ENCODE results near the gene GTF2H1.
A peak's percentile ranks its signal among the peaks of the same experiment; 100 is the strongest.

GTF2H1 gene

GRCh38 chr11:18332891-18333290, 10.5 kb downstream of the GTF2H1 start:
- H3K27me3 ChIP-seq (replicated peaks; ENCODE audit: control insufficient read depth, insufficient read depth, low read length, poor library complexity, severe bottlenecking), result no peaks in the 10 kb centered on the region
- H3K36me3 ChIP-seq (ENCODE audit: control insufficient read depth, insufficient read depth, low read length), result peaks cover 40% of the 10 kb centered on the region
- no peaks in the 10 kb centered on the region for H3K9me3 ChIP-seq (ENCODE audit: control insufficient read depth, low read length)
- peak overlapping the region; percentile 66 for H3K27ac ChIP-seq (ENCODE audit: insufficient read depth, low read length, poor library complexity, severe bottlenecking)
- no peak for DNase-seq
- H3K4me3 ChIP-seq (ENCODE audit: insufficient read depth, low read depth, low read length, poor library complexity, severe bottlenecking), result no peak overlapping the region
- H3K4me1 ChIP-seq (ENCODE audit: control insufficient read depth, insufficient read depth, low read length, poor library complexity, severe bottlenecking), result peaks cover 29% of the 10 kb centered on the region

DNA sequence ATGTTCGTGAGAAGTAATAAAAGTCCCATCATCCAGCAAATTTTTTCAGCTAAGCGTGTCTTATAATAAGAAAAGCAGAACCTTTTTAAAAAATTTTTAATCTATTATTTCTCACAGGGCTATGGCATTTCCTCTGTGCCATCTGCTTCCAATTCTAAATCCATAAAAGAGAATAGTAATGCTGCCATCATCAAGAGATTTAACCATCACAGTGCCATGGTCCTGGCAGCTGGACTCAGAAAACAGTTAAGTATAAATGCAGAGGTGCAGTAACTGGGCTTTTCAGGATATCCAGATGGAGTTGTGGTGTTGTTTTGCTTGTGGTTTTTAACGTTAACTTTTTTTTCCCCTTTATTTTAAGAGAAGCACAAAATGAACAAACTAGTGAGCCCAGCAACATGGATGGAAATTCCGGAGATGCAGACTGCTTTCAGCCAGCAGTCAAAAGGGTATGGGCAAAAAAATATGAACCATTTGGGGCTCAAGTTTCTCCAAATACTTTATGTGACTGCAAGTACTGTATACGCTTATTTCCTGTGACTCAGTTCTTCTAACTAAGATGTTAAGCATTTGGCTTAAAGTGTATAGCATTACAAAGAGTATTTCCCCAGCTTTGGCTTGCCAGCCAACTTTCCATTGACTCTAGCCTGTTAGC, 25.2 kb downstream of the GTF2H1 start:
- Histone ChIP-seq H3K27ac (ENCODE audit: insufficient read depth, low read length, poor library complexity, severe bottlenecking) (no peak overlapping the region), H3K4me1 (ENCODE audit: control insufficient read depth, insufficient read depth, low read length, poor library complexity, severe bottlenecking) (no peaks in the 10 kb centered on the region), H3K36me3 (ENCODE audit: control insufficient read depth, insufficient read depth, low read length) (peaks cover 40% of the 10 kb centered on the region), H3K9me3 (ENCODE audit: control insufficient read depth, low read length) (no peaks in the 10 kb centered on the region), H3K4me3 (ENCODE audit: insufficient read depth, low read depth, low read length, poor library complexity, severe bottlenecking) (no peak overlapping the region), H3K27me3 (replicated peaks; ENCODE audit: control insufficient read depth, insufficient read depth, low read length, poor library complexity, severe bottlenecking) (no peaks in the 10 kb centered on the region)
- no peak for DNase-seq

- no peak overlapping the region for H3K27ac ChIP-seq (ENCODE audit: insufficient read depth, low read length, poor library complexity, severe bottlenecking)
- peaks cover 29% of the 10 kb centered on the region for H3K36me3 ChIP-seq (ENCODE audit: control insufficient read depth, insufficient read depth, low read length)
- no peak for DNase-seq
- H3K27me3 ChIP-seq (replicated peaks; ENCODE audit: control insufficient read depth, insufficient read depth, low read length, poor library complexity, severe bottlenecking), result no peaks in the 10 kb centered on the region
- no peak overlapping the region for H3K4me3 ChIP-seq (ENCODE audit: insufficient read depth, low read depth, low read length, poor library complexity, severe bottlenecking)
- no peaks in the 10 kb centered on the region for H3K9me3 ChIP-seq (ENCODE audit: control insufficient read depth, low read length)
- H3K4me1 ChIP-seq (ENCODE audit: control insufficient read depth, insufficient read depth, low read length, poor library complexity, severe bottlenecking), result no peaks in the 10 kb centered on the region
Measured at GRCh38 chr11:18352581-18352980, 30.2 kb downstream of the GTF2H1 start.

DNA sequence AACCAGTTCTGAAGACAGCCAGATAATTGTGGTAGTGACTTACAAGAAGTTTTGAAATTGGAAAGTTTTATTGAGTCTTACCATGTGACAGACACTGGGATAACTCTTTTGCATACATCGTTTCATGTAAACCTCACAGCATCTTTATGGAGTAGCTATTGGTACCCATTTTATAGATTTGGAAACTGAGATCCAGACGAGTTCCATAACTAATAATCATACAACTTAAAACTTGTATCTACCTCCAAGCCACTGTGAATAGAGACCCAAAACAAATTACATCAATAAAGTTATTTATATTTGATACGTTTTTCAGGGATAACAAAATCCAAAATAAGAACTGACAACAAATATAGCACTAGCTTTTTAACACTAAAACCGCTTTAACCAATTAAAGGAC, 36.3 kb downstream of the GTF2H1 start:
- DNase-seq, result no peak
- Histone ChIP-seq H3K27me3 (replicated peaks; ENCODE audit: control insufficient read depth, insufficient read depth, low read length, poor library complexity, severe bottlenecking) (no peaks in the 10 kb centered on the region), H3K4me3 (ENCODE audit: insufficient read depth, low read depth, low read length, poor library complexity, severe bottlenecking) (no peak overlapping the region), H3K36me3 (ENCODE audit: control insufficient read depth, insufficient read depth, low read length) (peaks cover 44% of the 10 kb centered on the region), H3K4me1 (ENCODE audit: control insufficient read depth, insufficient read depth, low read length, poor library complexity, severe bottlenecking) (no peaks in the 10 kb centered on the region), H3K27ac (ENCODE audit: insufficient read depth, low read length, poor library complexity, severe bottlenecking) (no peak overlapping the region), H3K9me3 (ENCODE audit: control insufficient read depth, low read length) (no peaks in the 10 kb centered on the region)

DNA sequence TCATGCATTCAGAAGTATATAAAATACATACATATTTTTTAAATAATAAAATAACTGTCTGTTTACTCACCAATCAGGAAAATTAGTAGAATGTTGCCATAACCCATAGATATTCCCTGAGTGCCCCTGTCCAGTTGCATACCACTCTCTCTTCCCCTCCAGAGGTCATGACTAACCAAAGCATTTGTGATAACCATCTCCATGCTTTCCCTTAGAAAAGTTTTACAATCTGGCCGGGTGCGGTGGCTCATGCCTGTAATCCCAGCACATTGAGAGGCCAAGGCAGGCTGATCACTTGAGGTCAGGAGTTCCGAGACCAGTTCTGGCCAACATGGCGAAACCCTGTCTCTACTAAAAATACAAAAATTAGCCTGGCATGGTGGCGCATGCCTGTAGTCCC, 38.8 kb downstream of the GTF2H1 start:
- Histone ChIP-seq H3K36me3 (ENCODE audit: control insufficient read depth, insufficient read depth, low read length) (peaks cover 53% of the 10 kb centered on the region), H3K9me3 (ENCODE audit: control insufficient read depth, low read length) (no peaks in the 10 kb centered on the region)
- DNase-seq, result no peak

DNA sequence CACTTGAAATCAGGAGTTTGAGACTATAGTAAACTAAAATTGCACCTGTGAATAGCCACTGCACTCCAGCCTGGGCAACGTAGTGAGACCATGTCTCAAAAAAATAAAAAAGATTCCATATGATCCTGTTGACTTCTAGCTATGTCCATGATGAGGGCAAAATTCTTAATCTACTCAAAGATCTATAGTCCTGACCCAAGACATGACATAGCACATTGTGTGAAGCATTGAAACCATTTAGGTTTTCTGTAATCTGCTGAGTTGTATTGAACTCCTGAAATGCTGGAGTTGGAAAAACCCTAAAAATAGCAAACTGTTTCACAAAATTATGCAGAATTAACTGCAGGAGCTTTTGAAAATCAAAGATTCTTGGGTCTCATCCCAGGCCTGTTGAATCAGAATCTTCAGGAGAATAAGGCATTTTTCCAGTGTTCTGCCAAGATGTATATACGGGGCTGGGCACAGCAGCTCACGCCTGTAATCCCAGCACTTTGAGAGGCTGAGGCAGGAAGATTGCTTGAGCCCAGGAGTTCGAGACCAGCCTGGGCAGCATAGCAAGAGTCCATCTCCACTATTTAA, 42.2 kb downstream of the GTF2H1 start:
- no peak for DNase-seq
- peaks cover 39% of the 10 kb centered on the region for H3K36me3 ChIP-seq (ENCODE audit: control insufficient read depth, insufficient read depth, low read length)
- no peak overlapping the region for H3K27ac ChIP-seq (ENCODE audit: insufficient read depth, low read length, poor library complexity, severe bottlenecking)
- no peaks in the 10 kb centered on the region for H3K27me3 ChIP-seq (replicated peaks; ENCODE audit: control insufficient read depth, insufficient read depth, low read length, poor library complexity, severe bottlenecking)
- H3K4me3 ChIP-seq (ENCODE audit: insufficient read depth, low read depth, low read length, poor library complexity, severe bottlenecking), result no peak overlapping the region
- no peaks in the 10 kb centered on the region for H3K4me1 ChIP-seq (ENCODE audit: control insufficient read depth, insufficient read depth, low read length, poor library complexity, severe bottlenecking)
- no peaks in the 10 kb centered on the region for H3K9me3 ChIP-seq (ENCODE audit: control insufficient read depth, low read length)

More for the DNA sequence above, 38.8 kb downstream of the GTF2H1 start:
- Histone ChIP-seq H3K4me1 (ENCODE audit: control insufficient read depth, insufficient read depth, low read length, poor library complexity, severe bottlenecking) (no peaks in the 10 kb centered on the region), H3K27ac (ENCODE audit: insufficient read depth, low read length, poor library complexity, severe bottlenecking) (no peak overlapping the region), H3K4me3 (ENCODE audit: insufficient read depth, low read depth, low read length, poor library complexity, severe bottlenecking) (no peak overlapping the region), H3K27me3 (replicated peaks; ENCODE audit: control insufficient read depth, insufficient read depth, low read length, poor library complexity, severe bottlenecking) (no peaks in the 10 kb centered on the region)

DNA sequence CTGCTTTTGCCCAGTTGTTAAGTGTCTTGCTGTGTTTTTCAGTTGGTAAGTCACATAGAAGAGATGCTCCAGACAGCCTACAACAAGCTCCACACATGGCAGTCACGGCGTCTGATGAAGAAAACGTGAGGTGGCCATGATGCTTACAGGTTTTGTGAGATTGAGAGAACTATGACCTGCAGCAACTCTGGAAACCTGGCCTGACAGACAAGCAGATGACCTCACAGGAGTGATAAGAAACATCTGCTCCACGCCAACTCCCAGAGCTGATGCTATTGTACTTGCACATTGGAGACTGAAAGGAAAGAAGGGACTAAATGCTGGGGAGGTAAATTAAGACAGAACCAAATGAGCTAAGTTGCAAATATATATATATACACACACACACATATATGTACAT, 43.4 kb downstream of the GTF2H1 start:
- peak overlapping the region; percentile 11 for H3K27ac ChIP-seq (ENCODE audit: insufficient read depth, low read length, poor library complexity, severe bottlenecking)

DNA sequence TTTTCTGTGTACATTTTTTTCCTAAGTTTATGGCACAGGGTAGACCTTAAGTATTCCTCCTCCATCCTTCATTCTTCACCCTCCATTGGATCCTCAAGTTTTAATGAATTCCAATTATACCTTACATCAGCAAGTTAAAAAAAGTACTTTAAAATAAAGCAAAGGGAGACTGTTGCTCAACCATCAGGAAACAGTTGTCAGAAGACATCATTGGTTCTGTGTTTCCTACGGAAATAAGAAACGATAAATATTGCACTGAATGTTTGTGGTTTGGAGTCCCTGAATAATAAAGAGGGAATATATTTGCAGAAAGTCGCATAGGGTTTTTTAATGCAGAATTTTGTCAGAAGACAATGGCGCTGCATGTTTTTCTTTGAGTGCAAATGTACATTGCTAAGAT, 43.9 kb downstream of the GTF2H1 start:
- DNase-seq, result no peak
- H3K4me1 ChIP-seq (ENCODE audit: control insufficient read depth, insufficient read depth, low read length, poor library complexity, severe bottlenecking), result no peaks in the 10 kb centered on the region
- peaks cover 29% of the 10 kb centered on the region for H3K36me3 ChIP-seq (ENCODE audit: control insufficient read depth, insufficient read depth, low read length)
- H3K27ac ChIP-seq (ENCODE audit: insufficient read depth, low read length, poor library complexity, severe bottlenecking), result no peak overlapping the region
- no peaks in the 10 kb centered on the region for H3K9me3 ChIP-seq (ENCODE audit: control insufficient read depth, low read length)
- no peaks in the 10 kb centered on the region for H3K27me3 ChIP-seq (replicated peaks; ENCODE audit: control insufficient read depth, insufficient read depth, low read length, poor library complexity, severe bottlenecking)
- H3K4me3 ChIP-seq (ENCODE audit: insufficient read depth, low read depth, low read length, poor library complexity, severe bottlenecking), result no peak overlapping the region

More for the DNA sequence above, 43.4 kb downstream of the GTF2H1 start:
- DNase-seq, result no peak
- Histone ChIP-seq H3K36me3 (ENCODE audit: control insufficient read depth, insufficient read depth, low read length) (peaks cover 34% of the 10 kb centered on the region), H3K4me1 (ENCODE audit: control insufficient read depth, insufficient read depth, low read length, poor library complexity, severe bottlenecking) (no peaks in the 10 kb centered on the region), H3K27me3 (replicated peaks; ENCODE audit: control insufficient read depth, insufficient read depth, low read length, poor library complexity, severe bottlenecking) (no peaks in the 10 kb centered on the region), H3K9me3 (ENCODE audit: control insufficient read depth, low read length) (no peaks in the 10 kb centered on the region), H3K4me3 (ENCODE audit: insufficient read depth, low read depth, low read length, poor library complexity, severe bottlenecking) (no peak overlapping the region)

- peaks cover 19% of the 10 kb centered on the region for H3K36me3 ChIP-seq (ENCODE audit: control insufficient read depth, insufficient read depth, low read length)
- no peak overlapping the region for H3K27ac ChIP-seq (ENCODE audit: insufficient read depth, low read length, poor library complexity, severe bottlenecking)
- no peaks in the 10 kb centered on the region for H3K27me3 ChIP-seq (replicated peaks; ENCODE audit: control insufficient read depth, insufficient read depth, low read length, poor library complexity, severe bottlenecking)
- H3K4me3 ChIP-seq (ENCODE audit: insufficient read depth, low read depth, low read length, poor library complexity, severe bottlenecking), result no peak overlapping the region
- no peaks in the 10 kb centered on the region for H3K9me3 ChIP-seq (ENCODE audit: control insufficient read depth, low read length)
- H3K4me1 ChIP-seq (ENCODE audit: control insufficient read depth, insufficient read depth, low read length, poor library complexity, severe bottlenecking), result no peaks in the 10 kb centered on the region
- no peak for DNase-seq
Measured at GRCh38 chr11:18367431-18367830, 45.1 kb downstream of the GTF2H1 start.

GRCh38 chr11:18368221-18368620, 45.9 kb downstream of the GTF2H1 start:
- peaks cover 19% of the 10 kb centered on the region for H3K36me3 ChIP-seq (ENCODE audit: control insufficient read depth, insufficient read depth, low read length)
- no peak overlapping the region for H3K4me3 ChIP-seq (ENCODE audit: insufficient read depth, low read depth, low read length, poor library complexity, severe bottlenecking)
- no peaks in the 10 kb centered on the region for H3K4me1 ChIP-seq (ENCODE audit: control insufficient read depth, insufficient read depth, low read length, poor library complexity, severe bottlenecking)
- no peak overlapping the region for H3K27ac ChIP-seq (ENCODE audit: insufficient read depth, low read length, poor library complexity, severe bottlenecking)
- DNase-seq, result no peak
- no peaks in the 10 kb centered on the region for H3K9me3 ChIP-seq (ENCODE audit: control insufficient read depth, low read length)
- no peaks in the 10 kb centered on the region for H3K27me3 ChIP-seq (replicated peaks; ENCODE audit: control insufficient read depth, insufficient read depth, low read length, poor library complexity, severe bottlenecking)
